Testis (tissue), 2 donors: Measurements from ENCODE around the gene MRPL34.

Experiments
- CTCF ChIP-seq, 3 experiments: fragments of 450-650 bp in 2 of 3; fragments of 200-600 bp in 1 of 3; sonication (generic) in 1 of 3; IDR thresholded peaks; one replicate each; pipeline ENCODE4 v1.5.1; 2016 to 2019; ENCODE audit warnings: antibody characterized with exemption in 3 of 3, mild to moderate bottlenecking in 2 of 3, moderate library complexity in 1 of 3
- POLR2A ChIP-seq: fragments of 450-650 bp; IDR thresholded peaks from one replicate; pipeline ENCODE4 v1.6.1; 2017; ENCODE audit warnings: antibody characterized with exemption, mild to moderate bottlenecking, moderate library complexity

GRCh38 chr19:17330262-17331044 lies 24.8 kb downstream of the MRPL34 start:
- TF ChIP-seq POLR2A (no peak), CTCF (IDR thresholded peaks at IDR 0.05) (no peak)
